NB4 (cell line): ENCODE results near the gene MXI1.

ENCODE experiments used
- MYC ChIP-seq: IDR thresholded peaks from 2 replicates; pipeline ENCODE4 v1.6.1; 2011; ENCODE audit warnings: low read depth, low read length
- POLR2A ChIP-seq: IDR thresholded peaks from 2 replicates; pipeline ENCODE4 v1.6.1; 2011; ENCODE audit warnings: mild to moderate bottlenecking; ENCODE audit not compliant: insufficient read length; ENCODE audit errors: extremely low read depth
- TF ChIP-seq, protein P1 (sequence below): IDR thresholded peaks from one replicate; pipeline ENCODE4 v1.5.1; 2012; ENCODE audit warnings: low read depth, low read length
- TF ChIP-seq, protein P2 (sequence below): IDR thresholded peaks from 2 replicates; pipeline ENCODE4 v1.6.1; 2011; ENCODE audit warnings: low read depth, low read length

DNA sequence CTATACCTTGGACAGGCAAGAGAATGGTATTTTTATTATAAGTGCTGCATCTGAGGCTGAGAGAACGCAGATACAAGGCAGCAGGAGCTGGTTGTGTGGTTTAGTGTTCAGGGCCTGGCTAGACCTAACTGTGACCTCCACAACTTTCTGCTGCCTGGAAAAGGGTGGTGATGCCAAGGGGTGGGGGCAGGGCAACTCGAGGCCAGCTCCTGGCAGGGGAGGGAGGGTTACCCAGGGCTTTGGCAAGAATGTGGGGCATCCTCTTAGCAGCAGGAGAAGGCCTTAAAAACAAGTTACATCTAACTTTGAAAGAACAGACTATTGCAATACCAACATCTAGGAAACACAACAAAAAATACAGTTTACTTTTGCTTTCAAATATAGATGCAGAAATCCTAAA, 13.0 kb downstream of the MXI1 start:
- TF ChIP-seq, protein P1, sequence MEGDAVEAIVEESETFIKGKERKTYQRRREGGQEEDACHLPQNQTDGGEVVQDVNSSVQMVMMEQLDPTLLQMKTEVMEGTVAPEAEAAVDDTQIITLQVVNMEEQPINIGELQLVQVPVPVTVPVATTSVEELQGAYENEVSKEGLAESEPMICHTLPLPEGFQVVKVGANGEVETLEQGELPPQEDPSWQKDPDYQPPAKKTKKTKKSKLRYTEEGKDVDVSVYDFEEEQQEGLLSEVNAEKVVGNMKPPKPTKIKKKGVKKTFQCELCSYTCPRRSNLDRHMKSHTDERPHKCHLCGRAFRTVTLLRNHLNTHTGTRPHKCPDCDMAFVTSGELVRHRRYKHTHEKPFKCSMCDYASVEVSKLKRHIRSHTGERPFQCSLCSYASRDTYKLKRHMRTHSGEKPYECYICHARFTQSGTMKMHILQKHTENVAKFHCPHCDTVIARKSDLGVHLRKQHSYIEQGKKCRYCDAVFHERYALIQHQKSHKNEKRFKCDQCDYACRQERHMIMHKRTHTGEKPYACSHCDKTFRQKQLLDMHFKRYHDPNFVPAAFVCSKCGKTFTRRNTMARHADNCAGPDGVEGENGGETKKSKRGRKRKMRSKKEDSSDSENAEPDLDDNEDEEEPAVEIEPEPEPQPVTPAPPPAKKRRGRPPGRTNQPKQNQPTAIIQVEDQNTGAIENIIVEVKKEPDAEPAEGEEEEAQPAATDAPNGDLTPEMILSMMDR: no peak
- TF ChIP-seq POLR2A (no peak), MYC (no peak)
- TF ChIP-seq, protein P2, sequence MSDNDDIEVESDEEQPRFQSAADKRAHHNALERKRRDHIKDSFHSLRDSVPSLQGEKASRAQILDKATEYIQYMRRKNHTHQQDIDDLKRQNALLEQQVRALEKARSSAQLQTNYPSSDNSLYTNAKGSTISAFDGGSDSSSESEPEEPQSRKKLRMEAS: no peak
